ENCODE data around the gene MRM1.

MRM1 gene

DNA sequence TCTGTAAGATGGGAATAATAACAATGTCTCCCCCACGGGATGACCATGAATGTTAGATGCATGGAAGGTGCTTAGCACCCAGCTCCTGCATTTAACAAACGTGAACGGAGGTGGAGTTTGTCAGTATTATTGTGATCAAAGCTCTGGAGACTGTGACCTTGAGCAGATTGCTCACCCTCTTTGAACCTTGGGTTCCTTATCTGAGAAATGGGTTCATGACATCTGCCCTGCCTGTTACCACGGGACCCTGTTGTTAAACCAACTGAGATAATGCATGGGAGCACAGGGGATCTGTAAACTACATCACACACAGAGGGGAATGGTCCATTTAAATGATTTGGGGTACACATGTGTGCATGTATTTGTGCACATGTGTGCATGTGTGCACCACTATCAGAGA, 29.6 kb downstream of the MRM1 start:
- no peak for DNase-seq (ENCODE audit: low spot score)

DNA sequence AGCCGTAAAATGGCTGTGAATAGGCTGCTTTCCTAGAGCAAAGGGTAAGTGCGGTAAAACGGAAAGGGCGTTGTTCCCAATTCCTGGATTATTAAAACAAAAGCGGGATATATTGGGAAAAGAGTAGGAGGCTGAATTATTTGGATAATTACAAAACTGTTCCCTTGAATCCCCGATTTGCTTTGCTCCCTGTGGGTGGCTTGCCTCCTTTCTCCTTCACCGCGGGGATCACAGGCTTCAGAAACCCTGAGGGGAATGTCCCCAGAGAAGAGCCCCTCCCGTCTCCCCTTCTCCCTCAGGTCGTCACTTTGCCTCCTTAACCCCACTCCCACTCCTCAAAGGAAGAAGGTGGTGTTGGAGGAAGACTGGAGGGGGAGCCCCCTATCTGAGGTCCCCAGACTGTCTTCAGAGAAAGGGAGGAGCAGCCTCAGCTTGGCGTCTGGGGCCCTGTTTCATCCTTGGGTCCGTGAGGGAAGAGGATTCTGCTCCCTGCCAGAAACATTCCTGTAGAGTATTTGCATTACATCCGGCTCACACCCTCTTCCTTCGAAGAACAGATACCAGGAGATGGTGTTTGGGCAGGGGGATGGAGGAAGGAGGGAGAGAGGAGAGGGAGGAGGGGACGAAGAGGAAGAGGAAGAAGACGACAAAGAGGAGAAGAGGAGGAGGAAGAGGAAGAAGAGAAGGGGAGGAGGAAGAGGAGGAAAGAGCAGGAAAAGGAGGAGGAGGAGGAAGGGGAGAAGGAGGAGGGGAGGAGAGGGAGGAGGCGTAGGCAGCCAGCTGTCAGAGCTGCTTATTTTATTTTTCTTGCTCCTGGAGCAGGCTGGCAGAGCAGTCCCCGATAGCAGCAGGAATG, 31.8 kb downstream of the MRM1 start:
- no peak for DNase-seq (ENCODE audit: low spot score)

GRCh38 chr17:36640346-36640745, 39.0 kb downstream of the MRM1 start:
- no peak for DNase-seq (ENCODE audit: low spot score)

DNA sequence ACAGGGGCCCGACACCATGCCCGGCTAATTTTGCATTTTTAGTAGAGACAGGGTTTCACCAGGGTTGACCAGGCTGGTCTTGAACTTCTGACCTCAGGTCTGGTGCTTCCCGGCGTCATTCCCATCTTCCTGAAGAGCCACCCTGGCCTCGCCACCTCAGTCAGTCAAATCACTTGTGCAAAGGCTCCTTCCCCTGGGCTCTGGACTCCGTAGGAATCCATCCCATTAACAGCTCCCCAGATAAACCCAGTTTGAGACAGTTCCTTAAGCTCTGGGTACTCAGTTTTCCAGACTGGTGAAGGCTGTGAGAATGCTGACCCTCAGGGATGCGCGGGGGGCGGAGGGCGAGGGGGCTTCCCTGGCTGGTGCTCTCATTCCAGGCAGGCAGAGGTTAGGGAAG, 39.5 kb downstream of the MRM1 start:
- DNase-seq (ENCODE audit: low spot score), result no peak

- DNase-seq (ENCODE audit: low spot score), result no peak
These were observed 40.0 kb downstream of the MRM1 start for GRCh38 chr17:36641331-36641876.

GRCh38 chr17:36641877-36642845, 40.8 kb downstream of the MRM1 start:
- DNase-seq (ENCODE audit: low spot score), result peak; percentile 27

DNA sequence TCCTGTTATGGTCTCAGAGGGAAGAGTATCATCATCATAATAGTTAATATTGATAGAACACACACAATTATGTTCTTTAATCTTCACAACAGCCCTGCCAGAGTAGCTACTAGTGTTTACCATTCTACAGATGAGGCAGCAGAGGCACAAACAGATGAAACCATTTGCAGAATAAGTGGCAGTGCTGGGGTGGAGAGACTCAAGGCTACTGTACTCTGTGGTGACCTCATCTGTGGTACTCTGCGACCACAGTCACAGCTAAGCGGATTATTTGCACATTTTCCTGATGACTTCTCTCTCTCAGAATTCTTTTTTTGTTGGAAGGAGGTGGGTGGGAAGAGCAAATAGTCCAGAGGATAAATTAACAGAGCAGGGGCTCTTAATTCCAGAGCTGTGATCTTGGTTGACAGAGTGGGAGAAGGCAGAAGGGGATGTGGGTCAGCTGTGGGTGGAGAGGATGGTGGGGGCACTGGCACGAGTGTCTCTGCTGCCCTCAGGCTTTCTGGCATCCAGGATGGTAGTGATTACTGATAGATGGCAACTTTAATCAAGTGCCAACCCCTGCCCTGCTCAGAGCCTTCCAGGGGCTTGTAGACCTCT, 41.8 kb downstream of the MRM1 start:
- no peak for DNase-seq (ENCODE audit: low spot score)

DNA sequence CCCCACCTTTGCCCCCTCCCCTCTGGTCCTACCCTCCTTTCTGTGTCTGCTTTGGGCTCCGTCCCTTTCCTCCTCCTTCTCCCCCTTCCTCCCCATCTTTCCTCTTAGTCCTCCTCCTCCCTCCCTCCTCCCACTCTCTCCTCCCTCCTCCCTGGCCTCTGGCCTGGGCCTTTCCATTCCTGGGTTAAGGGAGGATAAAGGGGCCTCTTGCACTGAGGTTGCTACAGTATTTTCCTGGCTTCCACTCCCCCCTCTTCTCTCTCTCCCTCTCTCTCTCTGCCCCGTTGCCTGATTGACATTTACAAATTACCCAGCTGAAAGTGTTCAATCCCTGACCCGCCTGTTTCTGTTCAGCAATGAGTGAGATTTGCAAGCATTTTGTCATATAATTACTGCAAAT, 44.0 kb downstream of the MRM1 start:
- no peak for DNase-seq (ENCODE audit: low spot score)

DNA sequence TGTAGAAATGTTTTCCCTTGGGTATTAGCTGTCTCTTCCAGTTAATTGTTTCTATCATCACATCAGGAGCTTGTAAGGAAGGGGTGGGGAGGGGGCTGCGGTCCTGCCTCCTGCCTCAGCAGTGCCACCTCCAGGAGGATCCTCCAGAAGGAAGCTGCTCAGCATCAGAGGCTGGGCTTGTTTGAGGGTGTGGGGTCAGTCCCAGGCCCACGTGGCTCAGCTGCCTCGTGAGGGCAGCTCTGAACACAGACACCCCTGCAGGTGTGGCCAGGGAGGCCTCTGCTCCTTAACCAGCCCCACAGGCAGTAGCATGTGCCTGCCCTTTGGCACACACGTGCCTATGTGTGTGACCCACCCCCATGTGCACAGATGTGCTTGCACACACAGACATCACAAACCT, 46.3 kb downstream of the MRM1 start:
- DNase-seq (ENCODE audit: low spot score), result no peak

DNA sequence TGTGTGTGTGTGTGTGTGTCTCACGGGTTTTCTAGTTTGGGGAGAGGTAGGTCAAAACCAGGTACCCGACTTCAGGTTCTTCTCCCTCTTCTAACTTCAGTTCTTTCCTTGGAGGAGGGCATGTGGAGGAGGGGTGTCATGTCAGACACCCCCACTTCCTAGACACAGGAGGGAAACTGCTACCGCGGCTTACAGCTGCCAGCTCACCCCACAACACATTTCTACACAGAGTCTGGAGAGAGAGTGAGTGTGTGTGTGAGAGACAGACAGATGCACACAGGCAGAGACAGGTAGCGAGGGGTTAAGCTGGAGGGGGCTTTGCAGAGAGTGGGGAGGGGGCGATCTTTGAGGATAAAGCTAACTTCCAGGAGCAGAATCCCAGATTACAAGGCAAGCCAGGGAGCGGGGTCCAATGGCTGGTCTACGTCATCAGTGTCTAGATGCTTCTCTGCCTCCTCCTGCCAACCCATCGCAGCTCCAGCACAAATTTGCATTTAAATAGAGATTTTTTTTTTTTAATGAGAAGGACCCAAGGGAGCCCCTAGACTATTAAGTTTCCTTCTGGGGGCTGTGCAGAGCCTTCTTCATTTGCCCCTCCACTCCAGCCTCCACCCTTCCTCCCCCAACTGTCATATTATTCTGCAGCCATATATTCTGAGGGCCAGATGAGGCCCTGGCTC, 48.9 kb downstream of the MRM1 start:
- DNase-seq (ENCODE audit: low spot score), result no peak

DNA sequence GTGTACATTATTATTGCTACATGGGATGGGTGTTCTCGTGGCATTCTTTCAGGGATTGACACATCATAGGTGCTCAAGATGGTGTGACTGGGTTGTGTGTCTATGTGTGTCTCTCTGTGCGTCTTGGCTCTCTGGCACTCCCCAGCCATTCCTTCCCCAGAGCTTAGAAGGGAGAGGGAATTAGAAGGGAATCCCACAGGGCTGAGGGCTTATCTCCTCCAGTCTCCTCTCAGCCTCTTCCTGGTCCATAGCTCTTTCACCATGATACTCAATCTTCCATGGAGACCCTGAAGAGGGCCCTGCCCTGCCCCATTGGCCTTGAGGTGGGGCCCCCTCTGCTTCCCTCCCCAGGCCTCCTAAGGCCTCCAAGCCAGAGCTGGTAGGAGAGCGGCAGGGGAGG, 52.0 kb downstream of the MRM1 start:
- no peak for DNase-seq (ENCODE audit: low spot score)

DNA sequence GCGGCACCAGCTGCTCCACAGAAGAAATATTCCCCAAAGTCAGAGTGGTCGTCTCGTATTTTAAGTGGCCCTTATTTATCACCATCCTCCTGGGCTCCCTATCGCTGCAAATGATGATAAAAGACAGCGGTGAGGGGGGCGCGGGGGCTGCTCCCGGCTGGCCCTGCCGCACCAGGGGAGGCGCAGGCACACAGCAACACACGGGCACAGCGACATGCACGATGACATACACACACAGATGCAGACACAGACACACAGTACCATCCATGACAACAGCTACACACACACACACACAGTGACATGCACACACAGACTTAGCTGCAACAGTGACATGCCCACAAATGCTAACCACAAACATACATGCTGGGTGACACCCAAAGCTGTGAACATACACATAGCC, 52.5 kb downstream of the MRM1 start:
- DNase-seq (ENCODE audit: low spot score), result no peak

GRCh38 chr17:36655726-36656125, 54.3 kb downstream of the MRM1 start:
- DNase-seq (ENCODE audit: low spot score), result no peak

GRCh38 chr17:36657390-36657762, 56.0 kb downstream of the MRM1 start:
- DNase-seq (ENCODE audit: low spot score), result no peak

DNA sequence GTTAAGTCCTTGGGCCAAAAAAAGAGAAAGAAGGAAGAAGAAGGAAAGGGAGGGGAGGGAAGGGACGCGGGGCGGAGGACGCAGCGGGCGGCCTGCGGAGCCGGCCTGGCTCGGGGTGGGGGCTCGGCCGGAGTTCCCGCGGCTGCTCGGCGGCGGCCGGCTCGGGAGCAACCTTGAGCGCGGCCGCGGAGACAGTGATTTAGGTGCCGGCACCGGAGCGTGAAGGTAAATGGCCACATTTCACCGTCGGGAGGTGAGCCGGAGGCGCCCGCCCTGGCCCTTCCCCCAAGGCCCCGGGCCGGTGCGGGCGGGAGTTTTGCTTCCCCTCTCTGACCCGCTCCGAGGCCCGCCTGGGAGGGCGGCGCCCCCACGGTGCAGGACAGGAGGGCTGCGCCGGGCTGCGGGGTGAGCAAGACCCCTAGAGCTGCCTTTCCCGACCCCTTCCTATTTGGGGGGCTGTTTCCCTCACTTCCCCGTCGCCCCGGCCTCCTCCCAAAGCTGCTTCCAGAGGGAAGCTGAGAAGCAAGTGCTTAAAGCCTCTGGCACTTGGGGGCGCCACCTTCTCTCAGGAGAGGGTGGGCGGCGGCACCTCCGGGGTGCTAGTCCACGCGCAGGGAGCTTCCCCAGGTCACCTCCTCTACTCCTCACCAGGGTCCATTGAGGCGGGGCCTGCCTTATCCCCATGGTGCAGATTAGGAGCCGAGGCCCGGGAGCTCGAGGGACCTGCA, 56.5 kb downstream of the MRM1 start:
- DNase-seq (ENCODE audit: low spot score), result no peak
